ENCODE data around the gene TAGLN2.

The TAGLN2 gene

GRCh38 chr1:159868766-159869165 lies 56.5 kb downstream of the TAGLN2 start:
- DNase-seq = no peak
